ENCODE data around the gene RBMS1. TPM values are rescaled to one million over a fixed set of nuclear protein-coding genes. Genes with fewer than 3 reads are reported as not detected.

Gene RBMS1
- total RNA-seq, 4 donors from 2014 or later, result 86.0 to 110 (median 91.5) TPM

GRCh38 chr2:160225722-160226121 is 267.9 kb downstream of the RBMS1 start:
- H3K9me3 ChIP-seq, result no peaks in the 10 kb centered on the region
- H3K27ac ChIP-seq, result no peak overlapping the region
- peaks cover 0 to 14% (median 0%) of the 10 kb centered on the region in 3 donors for H3K4me1 ChIP-seq
- TF ChIP-seq CTCF (IDR thresholded peaks at IDR 0.05), result no peak
- no peak for TF ChIP-seq POLR2A (IDR thresholded peaks at IDR 0.05)
- TF ChIP-seq POLR2AphosphoS5 (IDR thresholded peaks at IDR 0.05), result no peak
- no peak for TF ChIP-seq EP300 (IDR thresholded peaks at IDR 0.05)
- no peak overlapping the region for H3K4me3 ChIP-seq
- H3K27me3 ChIP-seq, result no peaks in the 10 kb centered on the region
- no peaks in the 10 kb centered on the region for H3K36me3 ChIP-seq
- WGBS, 2 donors (ENCODE audit: low coverage in 1 of 2), result 81 to 83% methylated on average over 3 of the region's 4 CpGs
- ATAC-seq, result no peak

GRCh38 chr2:160224507-160224906 is 269.1 kb downstream of the RBMS1 start:
- WGBS, 2 donors (ENCODE audit: low coverage in 1 of 2), result 100% methylated on average over 1 of the region's 3 CpGs
- Histone ChIP-seq H3K9me3 (no peaks in the 10 kb centered on the region), H3K27ac (no peak overlapping the region), H3K27me3 (no peaks in the 10 kb centered on the region), H3K36me3 (no peaks in the 10 kb centered on the region), H3K4me1 (peaks cover 0 to 17% (median 0%) of the 10 kb centered on the region in 3 donors), H3K4me3 (no peak overlapping the region)
- TF ChIP-seq CTCF (IDR thresholded peaks at IDR 0.05) (no peak), EP300 (IDR thresholded peaks at IDR 0.05) (no peak), POLR2AphosphoS5 (IDR thresholded peaks at IDR 0.05) (no peak), POLR2A (IDR thresholded peaks at IDR 0.05) (no peak)
- ATAC-seq, result no peak

- H3K9me3 ChIP-seq, result no peaks in the 10 kb centered on the region
- WGBS, 2 donors (ENCODE audit: low coverage in 1 of 2), result 34% methylated on average over 3 of the region's 3 CpGs; no CpG with 5 or more reads in 1 of the 2 donors
- no peak for TF ChIP-seq CTCF (IDR thresholded peaks at IDR 0.05)
- no peak for TF ChIP-seq POLR2A (IDR thresholded peaks at IDR 0.05)
- TF ChIP-seq EP300 (IDR thresholded peaks at IDR 0.05), result no peak
- no peak for ATAC-seq
- no peaks in the 10 kb centered on the region for H3K36me3 ChIP-seq
- H3K4me1 ChIP-seq, result peaks cover 0 to 17% (median 0%) of the 10 kb centered on the region in 3 donors
- no peak overlapping the region for H3K27ac ChIP-seq
- H3K27me3 ChIP-seq, result no peaks in the 10 kb centered on the region
- no peak overlapping the region for H3K4me3 ChIP-seq
Observed at GRCh38 chr2:160224060-160224459, 269.5 kb downstream of the RBMS1 start.

GRCh38 chr2:160223560-160223959 is 270.0 kb downstream of the RBMS1 start:
- Histone ChIP-seq H3K9me3 (no peaks in the 10 kb centered on the region), H3K4me3 (no peak overlapping the region), H3K27ac (no peak overlapping the region), H3K27me3 (no peaks in the 10 kb centered on the region), H3K4me1 (peaks cover 0 to 17% (median 0%) of the 10 kb centered on the region in 3 donors), H3K36me3 (no peaks in the 10 kb centered on the region)
- WGBS, 2 donors (ENCODE audit: low coverage in 1 of 2), result 94 to 95% methylated on average over 2 to 3 of the region's 3 CpGs
- no peak for ATAC-seq
- TF ChIP-seq POLR2AphosphoS5 (IDR thresholded peaks at IDR 0.05) (no peak), EP300 (IDR thresholded peaks at IDR 0.05) (no peak), POLR2A (IDR thresholded peaks at IDR 0.05) (no peak), CTCF (IDR thresholded peaks at IDR 0.05) (no peak)

- Histone ChIP-seq H3K36me3 (no peaks in the 10 kb centered on the region), H3K27ac (no peak overlapping the region), H3K4me3 (no peak overlapping the region), H3K27me3 (no peaks in the 10 kb centered on the region), H3K4me1 (peaks cover 0 to 15% (median 0%) of the 10 kb centered on the region in 3 donors), H3K9me3 (no peaks in the 10 kb centered on the region)
- no peak for ATAC-seq
- WGBS, 2 donors (ENCODE audit: low coverage in 1 of 2), result 67 to 93% methylated on average over 1 to 3 of the region's 7 CpGs
- TF ChIP-seq POLR2A (IDR thresholded peaks at IDR 0.05), result no peak
- no peak for TF ChIP-seq EP300 (IDR thresholded peaks at IDR 0.05)
- TF ChIP-seq CTCF (IDR thresholded peaks at IDR 0.05), result no peak
- no peak for TF ChIP-seq POLR2AphosphoS5 (IDR thresholded peaks at IDR 0.05)
Observed at GRCh38 chr2:160222546-160223283, 270.9 kb downstream of the RBMS1 start.

Measured in gastroesophageal sphincter (tissue), 4 donors.